Stimulated activated CD8-positive, alpha-beta memory T cell treated with anti-CD3 and anti-CD28 coated beads, Interleukin-15, amount 100 ng/mL, for 1 hour (primary cell): ENCODE results near the gene IL1B.

Experiments used
- DNase-seq: peaks from one replicate; pipeline ENCODE4 v3.0.0-alpha.2; 2020; ENCODE audit warnings: low read depth

Gene IL1B

DNA sequence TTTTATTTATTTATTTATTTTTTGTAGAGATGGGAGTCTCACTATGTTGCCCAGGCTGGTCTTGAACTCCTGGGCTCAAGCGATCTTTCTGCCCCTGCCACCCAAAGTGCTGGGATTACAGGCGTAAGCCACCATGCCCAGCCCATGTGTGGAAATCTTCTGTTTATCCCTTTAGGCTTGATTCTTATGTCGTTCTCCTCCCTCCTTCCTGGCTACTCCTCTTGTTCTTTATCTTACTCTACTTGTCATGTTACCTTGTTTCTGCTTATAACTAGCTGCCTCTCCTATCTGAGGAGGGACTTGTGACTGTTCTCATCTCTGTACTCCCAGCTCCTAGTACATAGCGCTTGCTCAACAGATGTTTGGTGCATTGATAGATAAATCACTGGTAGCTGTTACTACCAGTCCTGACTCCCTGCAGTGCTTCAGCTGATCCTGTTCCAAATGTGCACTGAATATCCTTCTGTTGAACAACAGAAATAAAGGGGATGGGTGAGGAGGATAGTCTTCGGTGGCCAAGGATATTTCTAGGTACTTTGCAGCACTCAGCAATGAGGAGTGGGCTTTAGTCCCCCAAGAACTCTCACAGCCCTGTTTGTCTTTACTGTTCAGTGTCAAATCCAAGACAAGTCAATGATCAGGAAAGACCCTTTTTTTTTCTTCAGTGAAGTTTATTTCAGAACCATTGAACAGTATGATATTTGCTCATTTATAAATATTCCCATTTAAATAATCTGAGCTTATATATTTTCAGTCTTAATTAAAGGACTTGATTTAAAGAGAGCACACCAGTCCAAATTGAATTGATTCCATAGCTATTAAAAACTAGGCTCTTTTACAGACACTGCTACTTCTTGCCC, 7.2 kb downstream of the IL1B start:
- no peak for DNase-seq

DNA sequence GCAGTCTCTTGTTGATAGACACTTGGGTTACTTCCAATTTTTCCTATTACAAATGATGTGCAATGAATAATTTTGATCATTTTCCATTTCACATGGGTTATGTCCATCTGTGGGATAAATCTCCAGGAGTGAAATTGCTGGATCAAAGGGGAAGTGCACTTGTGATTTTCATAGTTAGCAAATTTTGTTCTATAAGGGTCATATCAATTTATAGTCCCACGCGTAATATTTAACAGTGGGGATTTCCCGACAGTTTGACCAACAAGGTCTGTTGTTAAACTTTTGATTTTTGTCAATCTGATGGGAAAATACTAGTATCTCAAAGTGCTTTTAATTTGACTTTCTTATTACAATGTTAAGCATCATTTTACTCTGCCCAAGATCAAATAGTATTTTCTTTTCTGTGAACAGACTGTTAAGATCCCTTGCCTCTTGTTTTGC, 8.3 kb downstream of the IL1B start:
- no peak for DNase-seq

DNA sequence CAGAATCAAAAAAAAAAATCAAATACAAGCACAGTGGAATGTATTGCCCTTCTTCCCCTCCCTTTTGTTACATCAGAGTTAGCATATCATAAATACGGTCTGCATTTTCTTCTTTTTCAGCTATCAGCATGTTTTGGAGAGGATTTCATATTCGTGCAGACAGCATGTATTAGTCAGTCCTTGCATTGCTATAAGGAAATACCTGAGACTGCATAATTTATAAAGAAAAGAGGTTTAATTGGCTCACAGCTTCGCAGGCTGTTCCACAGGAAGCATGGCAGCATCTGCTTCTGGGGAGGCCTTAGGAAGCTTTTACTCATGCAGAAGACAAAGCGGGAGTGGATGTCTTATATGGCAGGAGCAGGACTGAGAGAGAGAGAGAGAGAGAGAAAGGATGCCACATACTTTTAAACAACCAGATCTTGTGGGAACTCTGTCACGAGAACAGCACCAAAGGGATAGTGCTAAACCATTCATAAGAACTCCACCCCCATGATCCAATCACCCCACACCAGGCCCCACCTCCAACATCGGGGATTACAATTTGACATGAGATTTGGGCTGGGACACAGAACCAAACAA, 8.9 kb downstream of the IL1B start:
- DNase-seq: no peak

DNA sequence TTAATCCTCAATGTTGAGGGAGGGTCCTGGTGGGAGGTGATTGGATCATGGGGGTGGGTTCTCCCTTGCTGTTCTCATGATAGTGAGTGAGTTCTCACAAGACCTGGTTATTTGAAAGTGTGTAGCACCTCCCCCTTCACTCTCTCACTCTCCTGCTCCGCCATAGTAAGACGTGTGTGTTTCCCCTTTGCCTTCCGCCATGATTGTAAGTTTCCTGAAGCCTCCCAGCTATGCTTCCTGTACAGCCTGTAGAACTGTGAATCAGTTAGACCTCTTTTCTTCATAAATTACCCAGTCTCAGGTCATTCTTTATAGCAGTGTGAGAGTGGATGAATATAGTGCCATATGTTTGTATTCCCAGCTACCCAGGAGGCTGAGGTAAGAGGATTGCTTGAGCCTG, 9.6 kb downstream of the IL1B start:
- DNase-seq: no peak

DNA sequence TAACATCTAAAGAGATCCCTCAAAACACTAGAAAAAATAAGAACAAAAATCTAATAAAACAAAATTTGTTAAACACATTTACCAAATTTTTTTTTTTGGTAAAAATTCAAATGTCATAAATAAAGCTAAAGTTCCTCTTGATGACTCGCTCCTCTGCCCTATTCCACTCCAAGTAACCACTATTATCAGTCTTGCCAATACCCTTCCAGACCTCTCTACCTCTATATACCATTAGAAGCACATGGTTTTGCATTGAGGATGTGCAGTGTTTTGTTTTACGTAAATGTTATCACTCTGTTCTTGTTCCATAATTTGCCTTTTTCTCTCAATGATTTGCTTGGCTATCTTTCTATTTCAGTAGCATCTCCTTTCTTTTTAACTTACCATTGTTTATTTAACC, 10.9 kb downstream of the IL1B start:
- DNase-seq: no peak

DNA sequence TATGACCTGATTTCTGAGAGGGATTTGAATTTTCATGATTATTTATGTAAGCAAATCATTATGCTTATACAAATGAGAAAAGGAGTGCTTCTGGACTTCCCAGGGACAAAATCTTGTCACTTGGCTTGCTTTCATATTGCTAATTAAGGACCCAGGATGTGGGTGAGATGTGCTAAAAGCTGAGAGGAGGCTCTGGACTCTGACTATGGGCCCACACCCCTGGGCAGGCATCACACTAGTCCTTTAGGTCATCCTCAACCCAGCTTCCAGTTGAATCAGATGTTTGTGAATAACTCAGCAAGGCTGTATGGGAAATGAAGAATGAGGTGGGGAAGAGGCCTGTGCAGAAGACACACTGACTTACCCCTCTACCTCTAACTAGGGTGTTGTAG, 11.9 kb downstream of the IL1B start:
- no peak for DNase-seq

DNA sequence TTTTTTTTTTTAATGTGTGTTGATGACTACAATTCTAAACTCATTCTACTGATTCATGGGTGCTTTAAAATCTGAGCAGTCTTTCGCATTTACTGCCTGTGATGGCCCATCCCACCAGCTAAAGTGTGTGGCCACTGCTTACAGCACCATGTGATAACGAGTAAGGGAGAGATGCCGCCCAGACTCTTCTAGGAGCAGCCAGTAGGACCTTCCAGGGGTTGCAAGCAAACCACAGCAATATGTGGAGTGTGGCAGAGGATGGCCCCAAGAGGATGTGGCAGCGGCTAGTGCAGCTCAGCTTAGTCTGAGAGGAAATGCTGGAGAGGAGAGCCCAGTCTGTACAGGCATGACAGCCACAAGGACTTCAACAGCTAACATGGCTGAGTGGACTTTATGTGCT, 14.9 kb downstream of the IL1B start:
- no peak for DNase-seq

DNA sequence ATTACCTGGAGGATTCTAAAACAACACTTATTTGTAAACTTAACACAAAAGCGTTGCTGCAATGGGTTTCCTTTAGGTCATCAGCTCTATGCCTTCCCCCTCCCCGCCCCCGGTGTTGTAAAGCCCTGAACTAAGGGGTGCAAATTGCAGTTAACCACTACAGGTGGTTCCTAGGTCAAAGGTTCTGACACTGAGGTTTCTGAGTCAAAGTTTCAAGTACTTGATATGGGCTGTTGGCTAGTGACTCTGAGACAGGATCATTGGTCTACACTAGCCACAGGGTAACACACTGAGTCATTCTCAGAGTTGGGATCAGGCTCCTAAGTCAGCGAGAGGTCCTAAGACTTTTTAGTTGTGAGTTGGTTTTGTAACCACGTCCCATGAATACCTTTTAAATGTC, 15.4 kb downstream of the IL1B start:
- DNase-seq: no peak

DNA sequence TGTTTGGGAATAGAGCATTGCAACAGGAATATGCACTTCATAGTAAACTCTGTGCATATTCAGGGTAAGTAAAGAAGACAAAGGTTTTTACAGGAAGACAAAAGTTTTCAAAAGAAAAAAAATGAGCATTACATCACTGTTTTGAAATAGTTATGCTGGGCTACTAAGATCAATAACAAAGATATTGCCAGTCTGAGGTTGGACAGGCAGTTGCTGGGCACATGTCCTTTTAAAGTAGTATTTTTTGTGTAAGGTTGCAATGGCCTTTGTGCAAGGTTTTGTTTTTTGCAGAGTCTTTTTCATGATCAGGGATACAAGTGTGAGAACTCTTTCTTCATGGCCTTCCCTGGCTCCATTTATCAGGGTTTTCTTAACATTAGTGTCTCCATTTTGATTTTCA, 16.2 kb downstream of the IL1B start:
- no peak for DNase-seq

DNA sequence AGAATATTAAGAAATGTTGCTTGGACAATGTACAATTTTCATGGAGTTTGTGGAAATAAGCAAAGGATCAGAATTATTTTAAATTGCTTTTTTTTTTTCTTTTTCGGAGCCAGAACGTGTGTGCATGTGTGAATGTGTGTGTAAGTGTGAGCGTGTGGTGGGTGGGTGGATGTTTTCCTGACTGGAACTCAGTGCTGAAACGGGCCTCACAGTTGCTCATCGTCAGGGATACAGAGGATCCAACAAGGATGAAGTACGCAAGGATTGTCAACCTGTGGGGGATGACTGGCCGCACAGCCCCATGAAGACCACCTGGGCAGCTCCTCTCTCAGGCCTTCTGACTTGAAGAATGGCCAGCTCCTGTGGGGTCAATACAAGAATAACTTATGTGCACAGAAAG, 17.5 kb downstream of the IL1B start:
- no peak for DNase-seq

DNA sequence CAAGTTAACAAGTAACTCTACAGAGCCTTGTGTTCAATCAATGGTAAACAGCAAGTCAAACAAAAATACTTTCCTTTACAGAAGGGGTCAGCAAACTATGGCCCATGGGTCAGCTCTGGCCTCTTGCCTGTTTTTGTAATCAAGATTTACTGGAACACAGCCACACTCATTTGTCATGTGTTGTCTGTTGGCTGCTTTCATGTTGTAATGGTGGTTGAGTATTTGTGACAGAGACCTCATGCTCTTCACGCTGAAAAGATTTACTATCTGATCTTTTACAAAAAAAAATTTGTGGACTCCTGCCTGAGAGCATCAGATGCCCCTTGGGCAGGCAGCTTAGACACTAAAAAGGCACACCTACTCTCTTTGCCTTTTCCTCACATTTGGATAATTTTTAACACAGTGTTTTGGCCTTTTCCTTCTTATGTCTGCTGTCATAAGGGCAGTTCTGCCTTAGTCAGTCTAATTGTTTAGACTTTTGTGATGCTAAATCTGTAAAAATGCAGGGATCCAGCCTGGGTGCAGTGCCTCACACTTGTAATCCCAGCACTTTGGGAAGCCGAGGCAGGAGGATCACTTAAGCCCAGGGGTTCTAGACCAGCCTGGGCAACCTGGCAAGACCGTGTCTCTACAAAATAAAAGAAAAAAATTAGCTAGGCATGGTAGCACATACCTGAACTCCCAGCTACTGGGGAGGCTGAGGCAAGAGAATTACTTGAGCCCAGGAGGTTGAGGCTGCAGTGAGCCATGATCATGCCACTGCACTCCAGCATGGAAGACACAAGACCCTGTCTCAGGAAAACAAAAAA, 18.3 kb downstream of the IL1B start:
- no peak for DNase-seq

DNA sequence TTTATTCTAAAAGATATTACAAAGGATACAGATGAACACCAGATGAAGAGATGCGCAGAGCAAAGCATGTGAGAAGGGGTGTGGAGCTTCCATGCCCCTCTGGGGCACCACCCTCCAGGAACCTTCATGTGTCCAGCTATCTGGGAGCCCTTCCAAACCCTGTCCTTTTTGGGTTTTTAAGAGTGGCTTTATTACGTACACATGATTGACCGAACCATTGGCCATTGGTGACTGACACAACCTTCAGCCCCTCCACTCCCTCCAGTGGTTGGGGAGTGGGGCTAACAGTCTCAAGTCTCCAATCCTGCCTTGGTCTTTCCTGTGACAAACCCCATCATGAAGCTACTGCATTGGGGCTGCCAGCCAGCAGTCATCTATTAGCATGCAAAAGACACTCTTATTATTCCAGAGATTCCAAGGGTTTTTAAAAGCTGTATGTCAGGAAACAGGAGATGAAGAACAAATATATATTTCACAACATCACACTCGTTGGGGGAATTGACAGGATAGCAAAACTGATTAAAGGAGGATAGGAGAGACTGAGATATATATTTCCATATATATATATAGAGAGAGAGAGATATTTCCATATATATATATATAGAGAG, 19.4 kb downstream of the IL1B start:
- no peak for DNase-seq

DNA sequence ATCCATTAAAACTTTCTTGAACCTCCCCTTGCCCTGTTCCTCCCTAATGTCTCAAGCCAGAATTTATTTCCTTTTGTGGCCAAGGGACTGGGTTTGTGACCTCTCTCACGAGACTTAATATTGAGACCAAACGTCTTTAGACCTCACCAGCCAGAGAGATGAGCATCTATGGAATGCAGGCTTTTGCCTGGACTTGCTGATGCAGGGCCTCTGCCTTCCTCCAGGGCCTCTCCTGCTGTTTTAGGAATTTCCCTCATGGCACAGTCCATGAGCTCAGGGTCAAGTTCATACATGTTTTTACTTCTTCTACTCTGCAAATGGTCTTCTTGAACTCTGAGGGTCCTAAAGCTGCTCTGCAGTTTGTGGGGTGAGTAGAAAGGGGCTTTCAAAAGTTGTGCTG, 22.3 kb downstream of the IL1B start:
- DNase-seq: no peak

DNA sequence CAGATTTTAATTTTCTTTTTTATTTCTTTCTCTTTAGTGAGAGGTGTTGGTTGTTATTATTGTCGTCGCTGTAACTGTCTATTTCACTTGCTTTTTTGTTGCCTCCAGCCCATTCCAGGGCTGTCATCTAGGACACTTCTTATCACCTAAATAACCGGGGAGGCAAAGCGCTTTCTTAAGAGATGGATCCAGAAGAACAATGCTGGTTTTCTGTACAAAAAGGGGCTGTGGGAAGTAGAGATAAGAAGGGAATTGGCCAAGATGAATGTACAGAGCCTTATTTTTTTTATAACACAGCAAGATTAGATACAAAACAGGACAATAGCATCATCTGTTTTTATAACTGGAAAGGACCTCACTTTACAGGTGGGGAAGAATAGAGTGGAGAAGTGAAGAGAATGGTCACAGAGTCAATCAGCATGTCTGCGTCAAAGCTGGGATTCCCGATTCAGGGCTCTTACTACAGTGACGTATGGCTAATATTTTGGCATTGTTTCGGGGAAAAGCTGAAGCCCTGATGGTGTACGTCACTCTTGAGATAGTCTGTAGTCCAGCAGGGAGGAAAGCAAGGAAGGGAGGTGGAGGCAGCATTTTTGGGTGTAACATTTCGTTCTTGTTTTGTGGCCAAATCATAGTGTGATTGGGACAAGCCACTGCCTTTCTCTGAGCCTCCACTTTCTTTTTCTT, 23.2 kb downstream of the IL1B start:
- no peak for DNase-seq

DNA sequence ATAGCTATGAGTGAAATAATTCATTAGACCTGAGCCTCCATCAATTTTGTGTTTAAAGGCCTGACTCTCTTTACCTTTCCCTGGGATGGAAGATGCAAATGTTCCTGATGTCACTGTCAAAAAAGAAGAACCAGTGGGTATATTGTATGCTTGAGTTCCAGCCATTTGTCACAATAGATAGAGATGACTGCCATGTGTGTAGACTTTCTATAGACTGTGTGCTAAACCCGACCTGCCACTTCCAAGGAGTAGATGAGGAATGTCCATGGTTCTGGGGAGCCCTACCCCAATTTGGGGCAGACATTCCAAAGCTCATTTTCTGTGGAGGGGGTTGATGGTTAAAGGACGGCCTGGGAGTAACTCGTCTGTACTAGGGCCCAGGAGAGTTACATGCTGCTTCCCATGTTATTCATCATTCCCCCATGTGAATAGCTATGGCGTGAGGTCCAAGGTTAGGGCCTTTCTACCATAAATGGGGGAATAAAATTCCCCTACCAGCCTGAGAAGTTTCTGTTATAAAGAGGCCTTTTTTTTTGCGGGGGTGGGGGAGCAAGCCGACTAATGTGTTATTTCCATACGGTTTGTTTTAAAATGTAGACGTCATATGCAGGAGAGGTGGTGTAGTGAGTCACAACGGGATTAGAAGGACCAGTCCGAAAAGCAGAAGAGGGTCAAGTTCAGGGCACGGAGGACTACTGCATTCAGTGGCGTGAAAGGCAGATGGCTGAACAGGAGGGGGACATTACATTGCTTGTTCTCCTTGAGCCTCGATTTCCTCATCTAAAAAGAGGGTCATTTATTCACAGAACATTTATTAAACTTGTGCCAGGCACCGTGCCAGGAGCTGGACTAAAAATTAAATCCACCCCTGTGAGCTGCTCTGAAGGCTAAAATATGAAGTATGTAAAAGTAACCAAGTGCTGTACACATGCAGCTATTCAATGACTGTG, 24.0 kb downstream of the IL1B start:
- no peak for DNase-seq

DNA sequence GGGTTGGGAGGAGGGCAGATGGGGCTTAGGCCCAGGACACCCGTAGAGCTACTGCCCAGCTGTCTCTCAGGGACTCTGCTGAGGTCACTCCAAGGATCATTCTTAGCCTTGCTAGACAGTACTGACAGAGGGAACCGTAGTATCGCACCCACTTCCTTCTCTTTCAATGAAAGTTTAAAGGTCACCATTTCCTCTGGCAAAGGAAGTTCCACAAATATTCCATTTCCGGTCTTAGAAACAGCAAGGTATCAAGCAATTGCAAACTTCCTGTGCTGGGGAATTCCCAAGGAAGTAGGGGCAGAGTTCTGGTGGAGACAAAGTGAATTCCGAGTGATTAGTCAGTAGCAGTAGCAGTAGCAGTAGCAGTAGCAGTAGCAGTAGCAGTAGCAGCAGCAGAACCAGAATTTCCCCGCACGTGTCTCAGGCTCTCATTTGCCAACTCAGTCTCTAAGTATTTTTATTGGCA, 24.7 kb downstream of the IL1B start:
- DNase-seq: no peak

DNA sequence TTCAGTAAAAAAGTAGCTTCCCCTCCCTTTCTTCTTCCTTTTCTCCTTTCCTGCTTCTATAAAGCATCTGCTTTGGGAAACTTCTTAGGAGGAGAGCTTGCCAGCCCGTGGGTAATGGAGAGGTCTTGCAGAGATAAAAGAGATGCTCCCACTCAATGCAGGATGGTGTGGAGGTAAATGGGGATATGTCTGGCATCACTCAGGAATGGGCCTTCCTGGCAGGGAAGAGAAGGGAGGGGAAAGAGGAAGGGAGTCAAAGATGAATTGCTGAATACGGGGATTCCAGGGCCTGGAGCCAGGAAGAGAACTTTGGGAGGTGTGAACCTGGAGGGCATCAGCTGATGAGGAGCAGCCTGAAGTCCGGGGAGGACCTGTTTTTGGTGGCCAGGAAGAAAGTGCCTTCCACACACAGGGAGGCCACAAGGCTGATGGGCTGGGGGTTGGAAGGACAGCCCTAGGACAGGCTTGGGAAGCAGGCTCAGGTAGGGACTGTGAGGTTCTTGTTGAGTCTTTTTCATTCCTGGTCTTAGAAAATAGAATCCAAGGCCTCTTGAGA, 25.2 kb downstream of the IL1B start:
- no peak for DNase-seq

DNA sequence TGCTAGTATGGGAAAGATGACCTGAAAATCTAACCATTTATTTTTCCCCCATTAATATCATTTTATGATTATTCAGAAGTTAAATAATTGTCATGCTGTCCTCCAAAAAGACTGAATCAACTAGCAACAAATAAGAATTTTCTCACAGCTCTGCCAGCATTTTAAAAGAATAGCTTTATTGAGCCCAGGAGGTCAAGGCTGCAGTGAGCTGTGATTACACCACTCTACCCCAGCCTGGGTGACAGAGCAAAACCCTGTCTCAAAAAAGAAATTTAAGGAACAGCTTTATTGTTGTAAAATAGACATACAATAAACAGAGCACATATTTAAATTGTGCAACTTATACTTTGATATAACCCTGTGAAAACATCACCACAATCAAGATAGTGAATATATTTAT, 27.5 kb downstream of the IL1B start:
- no peak for DNase-seq

DNA sequence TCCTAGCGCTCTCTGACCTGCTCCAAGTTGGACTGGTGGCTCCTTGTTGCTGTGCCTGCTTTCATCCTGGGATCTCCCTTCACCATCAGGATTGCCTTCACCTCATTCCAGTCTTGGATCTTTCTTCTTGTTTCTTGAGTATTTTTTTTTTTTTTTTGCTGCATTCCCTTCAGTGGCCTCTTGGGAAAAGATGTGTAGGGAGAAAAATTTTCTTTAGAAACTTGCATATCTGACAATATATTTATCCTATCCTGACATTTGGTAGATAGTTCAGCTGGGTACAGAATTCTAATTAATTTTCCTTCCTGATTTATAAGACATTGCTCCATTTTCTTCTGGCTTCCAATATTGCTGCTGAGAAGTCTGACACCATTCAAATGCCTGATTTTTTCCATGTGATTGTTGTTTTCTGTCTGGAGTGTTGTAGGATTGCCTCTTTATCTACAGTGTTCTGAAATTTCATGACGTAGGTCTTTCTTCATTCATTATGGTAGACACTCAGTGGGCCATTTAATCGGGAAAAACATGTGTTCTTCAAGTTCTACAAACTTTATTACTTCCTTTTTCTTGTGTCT, 29.3 kb downstream of the IL1B start:
- no peak for DNase-seq

DNA sequence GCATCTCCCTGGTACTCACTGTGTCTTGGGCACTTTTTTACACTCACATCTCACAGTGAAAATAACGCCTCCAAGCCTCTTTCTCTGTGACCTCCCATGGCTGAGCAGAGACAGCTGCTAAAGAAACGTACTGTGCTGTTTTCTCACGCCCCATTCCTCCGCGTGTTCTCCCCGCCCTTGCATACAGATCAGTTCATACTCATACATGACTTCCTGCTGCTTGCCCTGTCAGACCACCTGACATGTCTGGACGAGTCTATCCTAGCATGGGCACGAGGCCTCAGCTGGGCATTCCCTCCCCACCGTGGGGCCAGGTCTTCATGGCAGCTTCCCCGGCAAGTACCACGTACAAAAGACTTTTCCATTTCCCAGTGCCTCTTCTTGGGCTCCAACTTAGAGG, 31.0 kb downstream of the IL1B start:
- DNase-seq: no peak
